ENCODE data around the gene COL8A1.

DNA sequence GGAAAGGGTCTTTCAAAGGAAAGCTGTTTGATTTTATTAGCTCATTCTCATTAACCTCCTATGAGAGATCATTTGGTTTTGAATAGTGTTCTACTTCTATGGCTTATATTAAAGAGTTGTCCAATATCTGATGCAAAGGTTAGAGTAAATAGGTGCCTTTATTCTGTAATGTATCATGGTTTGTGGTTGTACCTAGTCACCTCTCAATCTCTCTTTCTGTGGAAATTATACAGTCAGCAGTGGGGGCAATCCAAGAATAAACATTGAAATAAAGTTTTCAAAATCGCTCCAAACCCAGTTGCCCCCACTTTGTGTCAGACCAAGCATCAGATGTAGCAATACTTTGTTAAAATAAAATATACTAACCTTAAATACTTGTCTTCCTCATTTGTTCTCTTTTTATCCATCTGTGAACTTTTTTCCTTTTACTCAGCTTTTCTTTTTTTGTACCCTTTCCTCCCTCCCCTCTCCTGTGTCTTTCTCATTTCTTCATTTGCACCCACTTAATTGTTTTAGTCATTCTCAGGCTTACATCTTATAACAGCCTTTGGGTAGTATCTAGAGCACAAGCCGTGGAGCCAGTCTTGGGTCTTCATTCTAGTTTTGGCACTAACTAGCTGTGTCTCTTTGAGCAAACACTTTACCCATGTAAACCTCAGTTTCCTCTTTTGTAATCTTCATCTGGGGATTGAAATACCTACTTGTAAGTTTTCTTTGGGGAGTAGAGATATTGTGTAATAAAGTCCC, 196.0 kb downstream of the COL8A1 start:
- TF ChIP-seq CTCF (IDR thresholded peaks at IDR 0.05) (no peak), POLR2AphosphoS5 (IDR thresholded peaks at IDR 0.05) (no peak), EP300 (IDR thresholded peaks at IDR 0.05) (no peak)

All from stomach (tissue), 4 donors.